UCSD-AML1 (cell line): ENCODE measurements around the gene RALGPS1.
"Not testable (repeated sequence)": the region's sequence is repeated elsewhere in the genome, so short reads cannot be mapped to it uniquely, and the experiment has no call there.

Experiments used
- DNase-seq: peaks from one replicate; lab custom pipeline; 2025; ENCODE audit not compliant: unreplicated experiment; lab: John Stamatoyannopoulos, UW

RALGPS1 gene

DNA sequence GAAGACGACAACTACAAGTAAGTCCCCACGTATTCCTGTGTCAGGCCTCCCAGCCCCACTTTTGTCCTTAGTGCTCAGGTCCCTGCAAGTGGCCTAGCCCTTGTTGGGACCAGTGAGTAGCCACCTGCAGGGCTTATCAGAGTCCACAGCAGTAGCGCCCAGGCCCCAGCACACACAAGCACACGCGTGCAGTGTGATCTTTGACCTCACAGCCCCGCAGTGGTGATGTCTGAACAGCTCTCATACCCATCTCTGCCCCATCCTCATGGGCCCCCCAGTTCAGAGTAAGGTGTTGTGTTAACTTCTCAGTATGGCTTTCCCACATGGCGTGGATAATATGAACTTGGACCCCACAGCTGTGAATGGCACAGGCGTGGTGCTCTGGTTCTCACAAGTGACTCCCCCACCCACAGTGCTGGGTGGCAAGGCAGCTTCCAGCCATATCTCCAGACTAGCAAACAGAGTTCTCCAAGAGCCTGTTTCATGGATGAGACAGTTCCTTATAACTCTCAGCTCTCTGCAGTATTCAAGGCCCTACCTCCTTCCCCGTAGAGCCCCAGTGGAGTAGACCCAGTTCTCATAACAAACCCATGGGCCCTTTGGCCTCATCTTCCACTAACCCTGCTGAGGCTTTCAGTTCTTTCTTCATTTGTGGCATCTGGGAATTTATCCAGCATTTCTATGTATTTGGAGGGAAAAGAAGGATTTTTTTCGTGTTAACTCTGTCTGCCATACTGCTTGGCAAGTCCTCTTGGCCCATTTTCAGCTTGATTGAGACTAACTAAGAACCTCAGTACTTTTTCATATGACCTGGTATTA is 254.4 kb downstream of the RALGPS1 start:
- no peak for DNase-seq

DNA sequence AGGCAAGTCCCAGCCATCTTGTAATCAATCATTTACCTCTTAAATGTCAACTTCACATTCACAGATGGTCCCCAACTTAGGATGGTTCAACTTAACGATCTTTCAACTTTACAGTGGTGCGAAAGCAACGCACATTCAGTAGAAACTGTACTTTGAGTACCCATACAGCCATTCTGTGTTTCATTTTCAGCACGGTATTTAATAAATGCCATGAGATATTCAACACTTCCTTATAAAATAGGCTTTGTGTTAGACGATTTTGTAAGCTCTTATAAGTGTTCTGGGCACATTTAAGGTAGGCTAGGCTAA is 254.9 kb downstream of the RALGPS1 start:
- DNase-seq, result no peak

DNA sequence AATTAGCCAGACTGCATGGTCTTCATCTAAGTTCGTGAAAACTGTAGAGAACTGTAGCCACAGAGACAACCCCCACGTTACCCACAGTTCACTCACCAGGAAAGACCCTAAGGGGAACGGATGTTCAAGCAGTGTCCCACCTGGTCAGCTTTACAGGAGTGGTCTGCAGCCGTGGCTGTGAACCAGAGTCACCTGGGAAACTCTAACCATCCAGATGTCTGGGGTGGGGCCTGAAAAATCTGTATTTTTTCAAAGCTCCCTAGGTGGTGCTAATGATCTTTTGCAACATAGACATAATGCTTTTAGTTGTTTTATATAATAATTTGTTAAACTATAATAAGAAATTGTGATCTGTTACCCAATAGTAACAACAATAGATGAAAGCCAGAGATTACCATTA is 255.5 kb downstream of the RALGPS1 start:
- DNase-seq, result no peak

DNA sequence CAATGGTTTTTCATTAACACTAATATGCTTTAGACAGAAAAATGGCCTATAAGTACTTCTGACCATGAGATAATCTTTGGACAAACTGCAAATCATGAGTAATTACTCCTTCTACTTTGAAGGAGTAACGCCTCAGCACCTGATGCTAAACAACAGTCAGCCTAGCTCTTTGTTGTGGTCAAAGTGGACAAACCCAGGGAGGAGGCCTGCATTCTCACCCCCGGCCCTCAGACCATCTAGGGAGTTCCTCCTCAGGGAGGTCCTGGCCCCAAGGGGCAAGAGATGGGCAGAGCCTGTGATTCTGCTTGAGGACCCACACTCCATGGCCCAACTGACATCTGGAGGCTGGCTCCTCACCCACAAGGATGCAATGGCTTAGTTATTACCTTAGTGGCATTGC is 256.1 kb downstream of the RALGPS1 start:
- no peak for DNase-seq

DNA sequence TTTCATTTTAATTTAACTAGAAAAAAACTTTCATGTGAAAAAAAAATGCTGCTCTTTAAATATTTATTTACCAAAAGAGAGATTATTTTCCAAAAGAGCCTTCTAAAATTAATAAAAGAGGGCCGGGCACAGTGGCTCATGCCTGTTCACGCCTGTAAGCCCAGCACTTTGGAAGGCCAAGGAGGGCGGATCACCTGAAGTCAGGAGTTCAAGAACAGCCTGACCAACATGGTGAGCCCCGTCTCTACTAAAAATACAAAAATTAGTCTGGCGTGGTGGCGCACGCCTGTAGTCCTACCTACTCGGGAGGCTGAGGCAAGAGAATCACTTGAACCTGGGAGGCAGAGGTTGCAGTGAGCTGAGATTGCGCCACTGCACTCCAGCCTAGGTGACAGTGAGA is 256.8 kb downstream of the RALGPS1 start:
- DNase-seq, result not testable (repeated sequence)

DNA sequence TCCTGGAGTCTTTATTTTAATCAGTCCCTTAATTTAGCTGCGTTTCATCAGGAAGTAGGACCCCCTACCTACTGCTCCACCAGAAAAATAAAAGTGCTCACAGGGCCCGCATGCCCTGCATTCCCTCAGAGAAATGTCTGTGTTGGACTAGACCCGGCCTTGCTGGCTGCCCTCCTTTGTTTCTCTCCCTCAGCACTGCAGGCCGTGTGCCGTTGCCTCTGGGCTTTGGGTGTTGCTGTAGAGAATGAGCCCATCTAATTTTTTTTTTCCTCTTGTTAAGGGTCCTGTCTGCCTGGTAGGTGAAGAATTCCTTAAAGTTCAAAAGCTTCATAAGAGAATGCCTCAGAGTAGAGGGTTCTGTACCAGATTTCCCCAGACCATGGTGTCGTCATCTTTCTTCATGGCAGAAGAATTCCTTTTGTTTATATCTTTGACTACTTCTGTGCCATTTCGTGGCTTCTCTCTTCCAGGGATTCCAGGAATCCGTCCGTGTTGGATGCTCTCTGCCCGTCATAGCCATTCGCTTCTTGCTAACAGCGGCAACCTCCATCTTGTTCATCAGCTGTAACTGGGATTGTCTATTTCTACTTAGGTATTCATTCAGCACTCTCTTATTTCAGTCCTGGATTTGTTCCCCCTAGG is 257.6 kb downstream of the RALGPS1 start:
- no peak for DNase-seq

DNA sequence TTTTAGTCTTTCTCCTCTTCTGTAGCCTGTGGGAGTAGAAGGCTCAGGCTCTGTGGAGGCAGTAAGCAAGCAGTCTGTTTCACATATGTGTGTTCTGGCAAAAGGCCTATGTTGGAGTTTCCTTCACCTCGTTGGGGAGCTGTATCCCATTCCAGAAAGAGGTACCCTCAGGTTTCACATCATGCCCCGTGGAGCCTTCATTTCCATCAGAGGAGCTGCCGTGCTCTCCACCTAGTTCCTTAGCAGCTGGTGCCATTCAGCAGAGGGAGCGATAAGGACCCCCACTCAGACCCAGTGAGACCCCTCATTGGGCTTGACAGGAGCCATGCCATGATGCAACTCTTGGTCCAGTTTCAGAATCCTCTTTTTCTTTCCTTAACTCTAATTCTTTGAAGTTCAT is 258.5 kb downstream of the RALGPS1 start:
- no peak for DNase-seq

DNA sequence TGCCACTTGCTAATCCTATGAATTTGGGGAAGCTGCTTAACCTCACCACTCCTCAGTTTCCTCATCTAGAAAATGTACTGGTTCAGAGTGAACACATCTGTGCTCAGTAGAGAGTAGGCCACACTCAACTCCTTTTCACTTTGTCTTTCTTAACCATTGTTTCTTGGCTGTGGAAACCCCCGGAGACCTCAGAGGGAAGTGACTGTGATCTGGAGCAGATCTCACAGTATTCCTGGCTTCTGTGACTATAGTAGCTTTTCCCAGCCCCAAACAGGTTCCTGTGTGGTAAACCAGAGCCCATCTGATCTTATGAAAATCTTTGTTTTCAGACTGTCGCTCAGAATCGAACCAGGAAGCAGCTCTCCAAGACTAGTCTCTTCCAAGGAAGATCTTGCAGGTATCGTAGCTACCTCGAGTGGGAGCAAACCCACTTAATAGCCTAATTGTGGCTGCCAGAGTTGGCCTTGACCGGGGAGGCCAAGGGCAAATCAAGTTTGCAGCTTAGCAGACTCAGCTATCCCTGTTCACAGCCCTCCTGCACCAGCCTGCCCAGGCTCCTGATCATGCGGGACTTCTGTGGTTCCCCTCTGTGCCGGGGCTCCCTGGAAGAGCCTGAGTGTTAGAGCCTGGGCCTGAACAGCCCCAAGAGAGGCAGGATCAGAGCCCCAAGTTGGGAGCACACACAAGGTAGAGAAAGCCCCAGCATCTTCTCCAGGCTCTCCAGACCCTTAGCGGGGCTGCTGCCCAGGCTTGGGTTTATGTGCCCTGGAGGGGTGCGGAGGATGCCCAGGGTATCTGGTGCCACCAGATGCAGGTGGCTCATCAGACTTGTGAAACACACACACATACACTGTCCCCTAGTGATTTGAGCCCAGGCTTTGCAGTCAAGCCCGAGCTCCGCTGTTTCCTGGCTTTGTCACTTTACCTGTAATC is 260.1 kb downstream of the RALGPS1 start:
- DNase-seq, result no peak

DNA sequence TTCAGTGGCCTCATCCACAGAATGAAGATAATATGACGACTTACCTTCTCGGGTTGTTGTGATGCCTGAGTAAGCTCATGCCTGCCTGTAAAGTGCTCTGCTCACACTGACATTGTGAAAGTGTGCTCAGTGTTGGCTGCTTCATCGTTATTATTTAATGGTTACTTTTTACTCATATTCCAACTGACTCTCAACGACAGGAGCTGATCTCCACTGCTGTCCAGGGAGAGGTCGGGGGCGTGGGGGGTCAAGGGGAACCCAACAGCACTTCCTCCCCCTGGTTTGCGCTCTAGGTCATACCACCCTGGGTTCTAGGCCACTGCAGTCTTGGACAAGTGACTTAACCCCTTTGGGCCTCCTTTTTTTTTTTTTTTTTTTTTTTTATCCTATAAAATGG is 260.7 kb downstream of the RALGPS1 start:
- no peak for DNase-seq

DNA sequence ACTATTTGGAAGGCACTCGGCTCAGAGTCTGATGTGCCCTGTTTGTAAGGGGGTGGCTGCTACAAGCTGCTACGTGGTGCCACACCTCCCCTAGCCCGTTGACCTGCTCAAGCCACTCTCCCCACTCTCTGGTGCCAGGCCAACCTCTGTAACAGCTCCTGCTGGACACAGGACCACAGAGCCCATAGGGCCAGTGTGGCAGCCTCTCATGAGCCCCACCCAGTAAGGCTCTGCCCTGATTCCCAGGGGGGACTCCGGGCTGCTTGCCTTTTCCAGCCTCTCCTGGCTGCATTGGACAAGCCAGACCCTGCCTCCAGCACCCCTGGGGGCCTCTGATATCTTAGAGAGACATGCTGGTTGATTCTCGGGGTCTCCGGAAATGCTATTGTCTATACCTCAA is 261.2 kb downstream of the RALGPS1 start:
- DNase-seq, result no peak

DNA sequence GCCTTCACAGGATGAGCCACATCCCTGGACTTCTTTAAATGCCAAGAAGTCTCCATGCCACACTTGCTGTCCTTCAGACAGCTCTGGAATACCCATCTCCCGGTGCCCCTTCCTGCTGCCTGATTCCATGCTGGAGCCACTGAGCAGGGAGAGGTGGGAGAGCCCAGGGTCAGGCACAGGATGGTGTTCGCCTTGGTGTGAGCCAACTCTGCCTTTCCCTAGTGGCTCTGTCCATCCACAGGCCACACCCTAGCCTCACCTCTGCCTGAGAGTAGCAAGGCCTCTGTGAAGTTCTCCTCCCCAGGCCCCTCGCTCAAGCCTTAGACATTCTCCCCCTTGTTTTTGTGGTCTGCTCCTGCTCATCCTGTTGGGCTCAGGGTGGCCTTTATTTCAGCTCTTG is 262.0 kb downstream of the RALGPS1 start:
- DNase-seq, result no peak

DNA sequence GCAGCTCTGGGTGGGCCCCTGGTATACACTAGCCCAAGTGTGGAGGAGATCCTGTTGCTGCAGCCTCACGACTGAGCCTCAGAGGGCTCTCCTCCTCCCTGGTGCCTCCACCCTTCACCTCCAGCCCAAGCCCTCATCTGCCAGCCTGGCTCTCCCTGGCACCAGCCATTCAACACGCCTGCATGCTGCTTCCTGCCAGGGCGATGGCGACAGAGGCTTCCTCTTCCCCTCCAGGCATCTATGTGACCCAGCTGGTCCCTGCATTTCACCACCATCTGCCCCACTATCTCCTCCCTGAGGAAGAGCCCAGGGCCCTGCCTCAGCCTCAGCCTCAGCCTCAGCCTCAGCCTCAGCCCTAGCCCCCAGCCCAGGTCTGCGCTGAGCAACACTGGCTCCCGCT is 262.6 kb downstream of the RALGPS1 start:
- DNase-seq, result peak; percentile 38

DNA sequence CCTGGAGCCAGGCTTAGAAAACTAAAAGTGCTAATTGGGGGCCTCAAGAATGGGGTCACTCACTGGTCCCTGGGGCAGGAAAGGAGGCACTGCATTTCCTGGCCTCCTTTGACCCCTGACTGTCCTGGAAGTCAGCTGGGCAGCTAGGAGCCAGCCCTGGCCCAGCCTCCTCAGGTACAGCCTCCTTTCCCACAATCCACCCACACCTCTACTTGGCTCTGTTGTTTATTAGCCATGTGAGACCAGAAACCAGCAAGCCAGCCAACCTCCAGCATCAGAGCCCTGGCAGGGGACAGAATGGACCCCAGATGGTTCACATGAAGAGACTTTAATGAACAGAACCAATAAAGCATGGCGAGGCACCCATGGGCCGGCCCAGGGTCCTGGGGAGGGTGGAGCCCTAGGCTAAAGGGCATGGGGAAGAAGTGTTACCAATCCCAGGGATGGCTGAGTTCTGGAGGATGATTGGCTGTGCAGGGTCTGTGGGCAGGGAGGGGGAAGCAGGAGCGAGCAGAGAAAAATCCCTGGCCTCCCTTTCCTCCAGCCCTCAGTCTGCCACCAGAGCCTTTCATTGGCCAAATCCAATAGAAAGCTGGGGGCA is 263.2 kb downstream of the RALGPS1 start:
- no peak for DNase-seq

DNA sequence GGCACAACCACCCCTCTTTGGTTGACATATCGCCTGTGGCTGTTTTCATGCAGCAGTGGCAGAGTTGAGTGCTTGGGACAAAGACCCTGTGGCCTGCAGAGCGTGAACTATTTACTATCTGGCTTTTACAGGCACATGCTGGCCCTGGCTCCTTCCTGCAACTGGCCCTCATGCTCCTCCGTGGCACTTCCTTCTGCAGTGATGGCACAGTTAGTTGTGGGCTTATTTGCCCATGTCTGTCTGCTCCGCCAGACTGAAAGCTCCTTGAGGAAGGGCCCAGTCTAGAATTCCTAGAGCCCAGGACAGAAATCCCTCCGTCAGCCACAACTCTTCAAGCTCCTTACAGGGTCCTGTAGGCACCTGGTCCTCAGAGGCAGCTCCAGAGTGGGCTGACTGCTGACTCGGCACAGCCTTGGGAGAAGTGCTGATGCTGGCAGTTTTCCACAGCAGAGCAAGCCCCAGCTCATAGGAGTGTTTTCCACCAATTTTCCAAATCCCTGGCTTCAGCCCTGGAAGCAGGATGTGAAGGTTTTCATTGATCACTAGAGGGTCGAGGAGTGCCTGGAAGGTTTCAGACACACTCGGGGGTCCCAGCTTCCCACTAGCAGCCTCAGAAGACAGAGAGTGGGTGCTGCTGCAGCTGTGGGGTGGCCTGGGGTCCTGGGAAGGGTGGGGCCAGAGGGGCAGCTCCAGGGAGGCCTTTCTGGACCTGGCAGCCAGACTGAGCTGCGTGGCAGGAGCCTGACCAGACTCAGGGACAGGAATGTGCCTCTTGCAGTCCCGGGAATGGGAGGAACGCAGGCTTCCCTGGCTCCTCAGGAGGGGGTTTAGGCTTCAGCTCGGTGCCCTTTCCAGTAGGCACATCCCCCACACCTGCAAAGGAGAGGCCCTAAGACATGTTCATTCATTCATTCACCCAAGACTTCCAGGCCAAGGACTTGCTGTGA is 264.4 kb downstream of the RALGPS1 start:
- no peak for DNase-seq

DNA sequence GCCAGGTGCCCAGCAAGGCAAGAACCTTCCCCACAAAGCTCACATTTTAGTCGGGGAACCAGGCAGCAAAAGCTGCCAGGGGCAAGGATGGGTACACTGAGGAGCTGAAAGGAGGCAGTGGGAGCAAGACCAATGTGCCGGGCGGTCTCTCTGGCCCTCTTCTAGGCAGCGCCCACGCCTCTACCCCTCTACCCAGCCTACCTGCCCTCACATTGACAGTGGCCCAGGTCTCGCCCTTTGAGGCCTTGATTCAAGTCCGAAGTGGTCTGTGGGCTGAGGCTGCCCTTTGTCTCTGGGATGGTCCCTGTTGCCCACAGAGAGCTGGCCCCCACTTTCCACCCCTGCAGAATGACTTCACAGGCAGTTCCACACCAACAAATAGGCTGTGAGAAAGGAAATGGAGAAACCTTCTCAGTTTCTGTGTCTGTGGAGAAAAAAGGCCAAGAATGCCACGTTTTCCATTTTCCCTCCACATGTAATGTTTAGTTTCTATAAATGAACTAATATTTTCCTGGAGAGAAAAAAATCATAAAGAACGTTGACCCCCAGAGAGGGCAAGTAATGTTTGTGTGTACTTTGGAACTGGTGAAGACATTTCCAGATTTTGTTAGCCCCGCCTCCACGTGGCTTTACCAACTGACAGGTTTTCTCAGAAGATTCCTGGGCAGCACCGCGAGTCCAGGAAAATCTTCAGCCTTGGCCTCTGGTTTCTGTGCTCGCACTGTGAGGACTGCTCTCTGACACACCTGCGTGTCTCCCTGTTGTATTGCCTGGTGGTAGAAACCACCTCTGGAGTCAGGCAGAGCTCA is 265.3 kb downstream of the RALGPS1 start:
- no peak for DNase-seq

DNA sequence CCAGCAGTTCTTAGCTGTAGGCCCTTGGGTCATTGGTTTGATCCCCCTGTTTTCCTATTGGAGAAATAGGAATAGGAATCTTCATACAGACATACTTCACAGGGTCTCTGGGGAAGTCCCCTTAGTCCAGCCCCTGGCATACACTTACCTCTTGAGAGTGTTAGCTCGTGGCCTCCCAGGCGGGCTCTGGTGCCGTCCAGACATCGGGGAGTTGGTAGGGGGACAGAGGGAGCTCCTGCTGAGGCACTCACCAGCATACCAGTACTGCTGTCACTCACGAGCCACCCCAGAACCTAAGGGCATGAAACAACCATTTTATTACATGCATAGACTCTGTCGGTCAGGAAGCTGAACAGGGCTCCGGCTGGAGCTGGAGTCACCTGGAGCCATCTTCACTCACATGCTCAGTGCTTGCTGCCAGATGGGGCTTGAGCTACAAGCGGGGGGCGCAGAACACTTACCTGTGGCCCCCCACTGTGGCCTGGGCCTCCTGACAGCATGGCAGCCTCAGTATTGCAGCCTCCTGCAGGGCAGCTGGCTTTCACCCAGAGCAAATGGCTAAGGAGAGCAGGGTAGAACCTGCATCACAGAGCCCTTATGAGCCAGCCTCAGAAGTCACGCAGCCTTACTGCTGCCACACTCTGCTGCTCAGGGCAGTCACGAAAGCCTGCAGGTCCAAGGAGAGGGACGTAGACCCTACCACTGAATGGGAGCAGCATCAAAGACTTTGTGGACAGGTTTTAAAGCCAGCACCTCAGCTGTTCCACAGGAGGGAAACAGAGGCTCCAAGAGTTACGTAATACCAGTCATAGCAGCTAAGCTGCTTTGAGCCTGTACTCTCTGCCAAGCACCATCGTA is 266.1 kb downstream of the RALGPS1 start:
- DNase-seq, result no peak

DNA sequence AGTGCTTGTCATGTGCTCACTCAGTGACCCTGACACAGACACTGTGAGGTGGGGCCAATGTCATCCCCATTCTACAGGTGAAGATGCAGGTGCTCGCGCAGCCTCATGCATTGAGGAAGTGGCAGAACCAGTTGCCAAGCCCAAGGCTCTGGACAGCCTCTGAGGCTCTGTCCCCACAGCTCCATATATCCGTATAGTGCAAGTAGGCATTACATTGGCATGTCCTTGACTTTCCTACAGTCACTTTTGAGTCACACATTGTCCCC is 266.7 kb downstream of the RALGPS1 start:
- no peak for DNase-seq

DNA sequence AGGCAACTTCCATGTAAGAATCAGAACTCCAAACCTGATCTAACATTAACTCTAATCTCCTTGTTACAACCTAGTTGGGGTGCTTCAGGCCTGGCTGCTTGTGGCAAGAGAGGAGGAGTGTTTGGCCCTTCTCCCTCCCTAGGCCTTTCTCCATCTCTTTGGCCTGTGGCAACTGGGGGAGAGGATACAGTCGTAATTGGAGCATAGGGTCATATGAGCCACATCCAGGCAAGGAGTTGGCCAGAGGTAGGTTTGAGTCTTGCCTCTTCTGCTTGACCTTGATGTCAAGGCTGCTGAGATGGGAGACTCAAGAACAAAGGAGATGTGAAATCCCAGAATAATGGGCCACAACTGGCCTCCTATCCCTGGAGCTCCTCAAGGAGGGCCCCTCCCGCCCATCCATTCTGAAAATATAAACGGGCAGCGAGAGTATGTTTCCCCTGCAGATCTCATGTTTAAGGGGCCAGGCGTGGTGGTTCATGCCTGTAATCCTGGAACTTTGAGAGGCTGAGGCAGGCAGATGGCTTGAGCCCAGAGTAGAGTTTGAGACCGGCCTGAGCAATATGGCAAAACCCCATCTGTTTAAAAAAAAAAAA is 267.1 kb downstream of the RALGPS1 start:
- no peak for DNase-seq
